Smooth muscle cell (in vitro differentiated cells): ENCODE results near the gene GKN2. TPM values are rescaled to one million over a fixed set of nuclear protein-coding genes. Genes with fewer than 3 reads are reported as not detected.

Source experiments
- DNase-seq: peaks from one replicate; lab custom pipeline; 2025; ENCODE audit not compliant: unreplicated experiment; lab: John Stamatoyannopoulos, UW
- H2AFZ ChIP-seq: fragments of 200-600 bp; sonication (generic); 2 replicates; pipeline ENCODE4 v1.6.0; 2016; ENCODE audit warnings: antibody characterized with exemption, low read depth, mild to moderate bottlenecking
- H3F3A ChIP-seq: fragments of 200-600 bp; sonication (generic); 2 replicates; pipeline ENCODE4 v1.6.0; 2017; ENCODE audit warnings: antibody characterized with exemption, low read depth
- H3K27ac ChIP-seq: fragments of 200-600 bp; sonication (generic); 2 replicates; pipeline ENCODE4 v1.5.1; 2016; ENCODE audit warnings: low read depth, mild to moderate bottlenecking
- H3K27me3 ChIP-seq: fragments of 200-600 bp; sonication (generic); 2 replicates; pipeline ENCODE4 v1.6.1; 2016; ENCODE audit warnings: low read depth, mild to moderate bottlenecking
- H3K36me3 ChIP-seq: fragments of 200-600 bp; sonication (generic); 2 replicates; pipeline ENCODE4 v1.5.1; 2016; ENCODE audit warnings: low read depth
- H3K4me1 ChIP-seq: fragments of 200-600 bp; sonication (generic); 2 replicates; pipeline ENCODE4 v1.5.1; 2016; ENCODE audit warnings: low read depth
- H3K4me2 ChIP-seq: fragments of 200-600 bp; sonication (generic); 2 replicates; pipeline ENCODE4 v1.6.0; 2016; ENCODE audit warnings: mild to moderate bottlenecking
- H3K4me3 ChIP-seq: fragments of 200-600 bp; sonication (generic); 2 replicates; pipeline ENCODE4 v1.5.1; 2016; ENCODE audit warnings: mild to moderate bottlenecking
- H3K79me2 ChIP-seq: fragments of 200-600 bp; sonication (generic); 2 replicates; pipeline ENCODE4 v1.6.0; 2016; ENCODE audit warnings: low read depth, mild to moderate bottlenecking
- H3K9ac ChIP-seq: fragments of 200-600 bp; sonication (generic); 2 replicates; pipeline ENCODE4 v1.6.0; 2016; ENCODE audit warnings: low read depth
- H3K9me3 ChIP-seq: fragments of 200-600 bp; sonication (generic); replicated peaks from 2 replicates; pipeline ENCODE4 v1.5.1; 2016; ENCODE audit warnings: low read depth
- H4K20me1 ChIP-seq: fragments of 200-600 bp; sonication (generic); 2 replicates; pipeline ENCODE4 v1.6.0; 2016; ENCODE audit warnings: low read depth
- CTCF ChIP-seq: fragments of 200-600 bp; sonication (generic); IDR thresholded peaks from 2 replicates; pipeline ENCODE4 v1.5.1; 2017; ENCODE audit warnings: borderline replicate concordance, mild to moderate bottlenecking, antibody characterized with exemption; ENCODE audit not compliant: insufficient read depth, poor library complexity, severe bottlenecking
- WGBS: methylation state at CpG from one replicate; pipeline ENCODE4 v1.1.7; 2016; ENCODE audit warnings: low lambda C conversion rate; 5-methylcytosine and 5-hydroxymethylcytosine counted together
- polyA plus RNA-seq: library from polyadenylated mRNA; unstranded; fragments of >200 nt; fragmentation: Nextera tagmentation; extraction: Ambion mirVana; gene quantifications from 2 replicates; pipeline ENCODE4 v1.2.1, GENCODE V29; 2016
- total RNA-seq: library from RNA; depleted of rRNA; stranded (reverse); fragments of >200 nt; gene quantifications from 2 replicates; pipeline ENCODE4 v1.2.3, GENCODE V29; 2014

GKN2 gene
- total and polyA plus RNA-seq, 2 experiments from 2014 or later, result not detected

GRCh38 chr2:68908392-68908970, 44.2 kb downstream of the GKN2 start:
- Histone ChIP-seq H3K4me1 (no peaks in the 10 kb centered on the region), H3K36me3 (no peaks in the 10 kb centered on the region), H3K9ac (no peak overlapping the region), H3K4me2 (no peak overlapping the region), H2AFZ (no peak overlapping the region), H3K4me3 (no peak overlapping the region), H3K79me2 (no peaks in the 10 kb centered on the region), H4K20me1 (no peaks in the 10 kb centered on the region), H3K27me3 (no peaks in the 10 kb centered on the region), H3K9me3 (no peaks in the 10 kb centered on the region), H3K27ac (no peak overlapping the region), H3F3A (no peaks in the 10 kb centered on the region)
- no peak for TF ChIP-seq CTCF
- WGBS, result 77% methylated on average over 5 of the region's 5 CpGs
- DNase-seq, result no peak

- no peak for DNase-seq
- Histone ChIP-seq H3K27ac (no peak overlapping the region), H3K4me3 (no peak overlapping the region), H2AFZ (no peak overlapping the region), H3K27me3 (no peaks in the 10 kb centered on the region), H3K79me2 (no peaks in the 10 kb centered on the region), H3K4me1 (no peaks in the 10 kb centered on the region), H3K4me2 (no peak overlapping the region), H3K9ac (no peak overlapping the region), H3K36me3 (no peaks in the 10 kb centered on the region), H3F3A (no peaks in the 10 kb centered on the region), H3K9me3 (no peaks in the 10 kb centered on the region), H4K20me1 (no peaks in the 10 kb centered on the region)
- no peak for TF ChIP-seq CTCF
- WGBS, result 91% methylated on average over 4 of the region's 4 CpGs
These were observed 44.8 kb downstream of the GKN2 start for GRCh38 chr2:68907920-68908253.

GRCh38 chr2:68907232-68907919, 45.3 kb downstream of the GKN2 start:
- Histone ChIP-seq H3K4me2 (no peak overlapping the region), H3K27ac (no peak overlapping the region), H4K20me1 (no peaks in the 10 kb centered on the region), H3K79me2 (no peaks in the 10 kb centered on the region), H3K4me1 (no peaks in the 10 kb centered on the region), H3K9ac (no peak overlapping the region), H3K9me3 (no peaks in the 10 kb centered on the region), H3K27me3 (no peaks in the 10 kb centered on the region), H3F3A (no peaks in the 10 kb centered on the region), H3K36me3 (no peaks in the 10 kb centered on the region), H2AFZ (no peak overlapping the region), H3K4me3 (no peak overlapping the region)
- no peak for TF ChIP-seq CTCF
- no peak for DNase-seq
- WGBS, result 96% methylated on average over 5 of the region's 5 CpGs

- no peaks in the 10 kb centered on the region for H3K36me3 ChIP-seq
- no peak overlapping the region for H3K4me3 ChIP-seq
- WGBS, result 86% methylated on average over 3 of the region's 3 CpGs
- no peak overlapping the region for H3K9ac ChIP-seq
- DNase-seq, result no peak
- no peaks in the 10 kb centered on the region for H3K27me3 ChIP-seq
- no peak overlapping the region for H2AFZ ChIP-seq
- no peak overlapping the region for H3K27ac ChIP-seq
- no peak for TF ChIP-seq CTCF
- H3K9me3 ChIP-seq, result no peaks in the 10 kb centered on the region
- no peaks in the 10 kb centered on the region for H3K79me2 ChIP-seq
- H3F3A ChIP-seq, result no peaks in the 10 kb centered on the region
- H3K4me2 ChIP-seq, result no peak overlapping the region
- no peaks in the 10 kb centered on the region for H4K20me1 ChIP-seq
- H3K4me1 ChIP-seq, result no peaks in the 10 kb centered on the region
These were observed 46.0 kb downstream of the GKN2 start for GRCh38 chr2:68906716-68907115.
